ENCODE results near the gene SMG6.

SMG6 gene

GRCh38 chr17:2197271-2197670 lies 106.3 kb downstream of the SMG6 start:
- no peak for DNase-seq

- no peak for DNase-seq
Observed at GRCh38 chr17:2195729-2196128, 107.9 kb downstream of the SMG6 start.

GRCh38 chr17:2194889-2195335 lies 108.7 kb downstream of the SMG6 start:
- no peak for DNase-seq

- peak; percentile 81 for DNase-seq
Observed at GRCh38 chr17:2192367-2193057, 111.1 kb downstream of the SMG6 start.

- no peak for DNase-seq
Observed at GRCh38 chr17:2191785-2192184, 111.8 kb downstream of the SMG6 start.

- no peak for DNase-seq
Observed at GRCh38 chr17:2191227-2191626, 112.4 kb downstream of the SMG6 start.

- no peak for DNase-seq
Observed at GRCh38 chr17:2190014-2190413, 113.6 kb downstream of the SMG6 start.

GRCh38 chr17:2188971-2189630 lies 114.5 kb downstream of the SMG6 start:
- no peak for DNase-seq

GRCh38 chr17:2187758-2188157 lies 115.8 kb downstream of the SMG6 start:
- no peak for DNase-seq

GRCh38 chr17:2186937-2187336 lies 116.6 kb downstream of the SMG6 start:
- no peak for DNase-seq

GRCh38 chr17:2184993-2185931 lies 118.3 kb downstream of the SMG6 start:
- DNase-seq, result no peak

GRCh38 chr17:2183346-2183745 lies 120.2 kb downstream of the SMG6 start:
- DNase-seq, result no peak

GRCh38 chr17:2181897-2182448 lies 121.6 kb downstream of the SMG6 start:
- DNase-seq, result no peak

GRCh38 chr17:2181206-2181896 lies 122.2 kb downstream of the SMG6 start:
- no peak for DNase-seq

GRCh38 chr17:2180768-2181167 lies 122.8 kb downstream of the SMG6 start:
- DNase-seq, result no peak

- DNase-seq, result peak; percentile 49
Observed at GRCh38 chr17:2179615-2180295, 123.8 kb downstream of the SMG6 start.

- DNase-seq, result no peak
Observed at GRCh38 chr17:2178798-2179501, 124.6 kb downstream of the SMG6 start.

- no peak for DNase-seq
Observed at GRCh38 chr17:2177235-2177811, 126.3 kb downstream of the SMG6 start.

- DNase-seq, result no peak
Observed at GRCh38 chr17:2176499-2177169, 127.0 kb downstream of the SMG6 start.

GRCh38 chr17:2175294-2175628 lies 128.3 kb downstream of the SMG6 start:
- DNase-seq, result no peak

All from T1000 (cell line).